ENCODE results near the gene ERG. TPM values are rescaled to one million over a fixed set of nuclear protein-coding genes. Genes with fewer than 3 reads are reported as not detected.

The ERG gene
- polyA plus RNA-seq, 1 of the 3 experiments (the other 2 are of a cell fraction), result not detected

DNA sequence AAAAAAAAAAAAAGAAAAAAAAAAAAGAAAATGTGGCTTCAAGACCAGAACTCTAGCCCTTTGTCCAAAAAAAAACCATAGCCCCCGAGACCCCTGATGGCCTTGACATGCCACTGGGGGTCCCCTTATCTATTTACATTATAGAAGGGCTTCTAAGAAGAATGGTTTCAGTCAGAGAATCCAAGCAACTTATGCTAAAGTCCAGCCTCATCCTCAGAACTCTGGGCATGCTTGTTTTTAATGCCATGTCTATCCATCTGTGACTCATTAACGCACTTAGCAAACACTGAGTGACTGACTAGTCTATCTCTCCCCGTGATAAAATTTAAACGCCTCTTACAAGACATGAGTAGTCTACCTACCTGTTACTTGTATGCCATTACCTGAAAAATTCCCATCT lies 29.3 kb downstream of the ERG start:
- POLR2A ChIA-PET, result no interaction called here
- peaks cover 0 to 7% of the 10 kb centered on the region in 2 experiments; a peak in 2 of 4 replicates for H3K4me1 ChIP-seq (ENCODE audit: control insufficient read depth in 1 of 2, insufficient read depth in 2 of 2, low read depth in 1 of 2, low read length in 1 of 2)
- WGBS (ENCODE audit: low lambda C conversion rate), result 41% methylated on average over 4 of the region's 4 CpGs

DNA sequence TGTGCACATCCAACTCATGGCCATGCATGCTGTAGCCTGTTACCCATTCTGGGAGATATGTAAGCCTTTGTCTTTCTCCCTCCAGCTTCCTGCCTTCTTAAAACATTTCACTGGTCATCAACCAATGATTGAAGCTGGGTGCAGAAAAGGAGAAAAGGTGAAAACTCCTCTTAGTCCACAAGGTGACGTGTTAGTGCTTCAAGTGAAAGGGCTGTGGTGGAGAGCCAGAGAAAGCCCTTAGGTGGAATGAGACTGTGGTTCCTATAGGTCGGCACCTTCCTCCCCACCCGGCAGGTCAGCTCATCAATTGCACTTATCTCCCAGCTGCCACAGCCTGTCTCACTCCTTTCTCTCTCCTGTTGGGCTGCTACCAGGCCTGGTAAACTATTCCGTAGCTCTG lies 30.4 kb downstream of the ERG start:
- DNase-seq, result no peak
- no peaks in the 10 kb centered on the region for H4K20me1 ChIP-seq (ENCODE audit: insufficient read depth)
- POLR2A ChIA-PET, result no interaction called here
- peaks cover 0 to 7% of the 10 kb centered on the region in 2 experiments; a peak in 2 of 4 replicates for H3K4me1 ChIP-seq (ENCODE audit: control insufficient read depth in 1 of 2, insufficient read depth in 2 of 2, low read depth in 1 of 2, low read length in 1 of 2)
- no peaks in the 10 kb centered on the region for H3K79me2 ChIP-seq (ENCODE audit: insufficient read depth)
- no peaks in the 10 kb centered on the region for H3K27me3 ChIP-seq (ENCODE audit: insufficient read depth)
- H3K36me3 ChIP-seq (replicated peaks in 1 of 2; ENCODE audit: control insufficient read depth in 1 of 2, insufficient read depth in 2 of 2, low read length in 1 of 2), result no peaks in the 10 kb centered on the region
- H3K4me3 ChIP-seq (ENCODE audit: low read depth in 2 of 2, low read length in 1 of 2), result no peak overlapping the region
- H3F3A ChIP-seq (replicated peaks; ENCODE audit: insufficient read depth), result no peaks in the 10 kb centered on the region
- H3K9me2 ChIP-seq, result no peaks in the 10 kb centered on the region
- no peaks in the 10 kb centered on the region for H3K9me3 ChIP-seq
- 95% methylated on average over 4 of the region's 4 CpGs for WGBS (ENCODE audit: low lambda C conversion rate)
- no peak overlapping the region for H2AFZ ChIP-seq (ENCODE audit: low read depth)
- no peak overlapping the region for H3K27ac ChIP-seq (ENCODE audit: low read depth in 2 of 2, low read length in 1 of 2)
- CTCF ChIA-PET, result interaction anchor here (1.1 kb wide), 1 partner anchor 19 kb away, joined by 3 read pairs; no protein-coding TSS in a partner anchor
- no peak overlapping the region for H3K9ac ChIP-seq
- H3K4me2 ChIP-seq, result no peak overlapping the region
- no peak for TF ChIP-seq RXRA (IDR thresholded peaks at IDR 0.05; ENCODE audit: borderline replicate concordance, low read depth)
- TF ChIP-seq FOXJ3 (CRISPR knock-in tag; IDR thresholded peaks at IDR 0.05), result no peak
- TF ChIP-seq SMC3 (IDR thresholded peaks at IDR 0.05; ENCODE audit: low read depth, low read length), result no peak
- TF ChIP-seq RCOR1 (IDR thresholded peaks at IDR 0.05; ENCODE audit: low read length), result no peak
- TF ChIP-seq NRF1 (IDR thresholded peaks at IDR 0.05; ENCODE audit: low read depth, low read length), result no peak
- no peak for TF ChIP-seq EP300 (IDR thresholded peaks at IDR 0.05; ENCODE audit: borderline replicate concordance in 1 of 2, low read depth in 1 of 2, low read length in 1 of 2)
- TF ChIP-seq, protein P1, sequence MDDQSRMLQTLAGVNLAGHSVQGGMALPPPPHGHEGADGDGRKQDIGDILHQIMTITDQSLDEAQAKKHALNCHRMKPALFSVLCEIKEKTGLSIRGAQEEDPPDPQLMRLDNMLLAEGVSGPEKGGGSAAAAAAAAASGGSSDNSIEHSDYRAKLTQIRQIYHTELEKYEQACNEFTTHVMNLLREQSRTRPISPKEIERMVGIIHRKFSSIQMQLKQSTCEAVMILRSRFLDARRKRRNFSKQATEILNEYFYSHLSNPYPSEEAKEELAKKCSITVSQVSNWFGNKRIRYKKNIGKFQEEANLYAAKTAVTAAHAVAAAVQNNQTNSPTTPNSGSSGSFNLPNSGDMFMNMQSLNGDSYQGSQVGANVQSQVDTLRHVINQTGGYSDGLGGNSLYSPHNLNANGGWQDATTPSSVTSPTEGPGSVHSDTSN (IDR thresholded peaks at IDR 0.05), result no peak
- no peak for TF ChIP-seq MEF2A (IDR thresholded peaks at IDR 0.05; ENCODE audit: borderline replicate concordance, low read depth)
- TF ChIP-seq, protein P2, sequence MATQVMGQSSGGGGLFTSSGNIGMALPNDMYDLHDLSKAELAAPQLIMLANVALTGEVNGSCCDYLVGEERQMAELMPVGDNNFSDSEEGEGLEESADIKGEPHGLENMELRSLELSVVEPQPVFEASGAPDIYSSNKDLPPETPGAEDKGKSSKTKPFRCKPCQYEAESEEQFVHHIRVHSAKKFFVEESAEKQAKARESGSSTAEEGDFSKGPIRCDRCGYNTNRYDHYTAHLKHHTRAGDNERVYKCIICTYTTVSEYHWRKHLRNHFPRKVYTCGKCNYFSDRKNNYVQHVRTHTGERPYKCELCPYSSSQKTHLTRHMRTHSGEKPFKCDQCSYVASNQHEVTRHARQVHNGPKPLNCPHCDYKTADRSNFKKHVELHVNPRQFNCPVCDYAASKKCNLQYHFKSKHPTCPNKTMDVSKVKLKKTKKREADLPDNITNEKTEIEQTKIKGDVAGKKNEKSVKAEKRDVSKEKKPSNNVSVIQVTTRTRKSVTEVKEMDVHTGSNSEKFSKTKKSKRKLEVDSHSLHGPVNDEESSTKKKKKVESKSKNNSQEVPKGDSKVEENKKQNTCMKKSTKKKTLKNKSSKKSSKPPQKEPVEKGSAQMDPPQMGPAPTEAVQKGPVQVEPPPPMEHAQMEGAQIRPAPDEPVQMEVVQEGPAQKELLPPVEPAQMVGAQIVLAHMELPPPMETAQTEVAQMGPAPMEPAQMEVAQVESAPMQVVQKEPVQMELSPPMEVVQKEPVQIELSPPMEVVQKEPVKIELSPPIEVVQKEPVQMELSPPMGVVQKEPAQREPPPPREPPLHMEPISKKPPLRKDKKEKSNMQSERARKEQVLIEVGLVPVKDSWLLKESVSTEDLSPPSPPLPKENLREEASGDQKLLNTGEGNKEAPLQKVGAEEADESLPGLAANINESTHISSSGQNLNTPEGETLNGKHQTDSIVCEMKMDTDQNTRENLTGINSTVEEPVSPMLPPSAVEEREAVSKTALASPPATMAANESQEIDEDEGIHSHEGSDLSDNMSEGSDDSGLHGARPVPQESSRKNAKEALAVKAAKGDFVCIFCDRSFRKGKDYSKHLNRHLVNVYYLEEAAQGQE (IDR thresholded peaks at IDR 0.05; ENCODE audit: low read depth, low read length), result no peak
- TF ChIP-seq, protein P3, sequence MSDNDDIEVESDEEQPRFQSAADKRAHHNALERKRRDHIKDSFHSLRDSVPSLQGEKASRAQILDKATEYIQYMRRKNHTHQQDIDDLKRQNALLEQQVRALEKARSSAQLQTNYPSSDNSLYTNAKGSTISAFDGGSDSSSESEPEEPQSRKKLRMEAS (IDR thresholded peaks at IDR 0.05; ENCODE audit: low read depth), result no peak
- no peak for TF ChIP-seq ELF1 (IDR thresholded peaks at IDR 0.05)
- no peak for TF ChIP-seq MXI1 (IDR thresholded peaks at IDR 0.05; ENCODE audit: low read depth, low read length)
- TF ChIP-seq, protein P4, sequence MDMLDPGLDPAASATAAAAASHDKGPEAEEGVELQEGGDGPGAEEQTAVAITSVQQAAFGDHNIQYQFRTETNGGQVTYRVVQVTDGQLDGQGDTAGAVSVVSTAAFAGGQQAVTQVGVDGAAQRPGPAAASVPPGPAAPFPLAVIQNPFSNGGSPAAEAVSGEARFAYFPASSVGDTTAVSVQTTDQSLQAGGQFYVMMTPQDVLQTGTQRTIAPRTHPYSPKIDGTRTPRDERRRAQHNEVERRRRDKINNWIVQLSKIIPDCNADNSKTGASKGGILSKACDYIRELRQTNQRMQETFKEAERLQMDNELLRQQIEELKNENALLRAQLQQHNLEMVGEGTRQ (IDR thresholded peaks at IDR 0.05; ENCODE audit: borderline replicate concordance, low read depth, low read length), result no peak

More for the DNA sequence above, 29.3 kb downstream of the ERG start:
- Histone ChIP-seq H3K79me2 (ENCODE audit: insufficient read depth) (no peaks in the 10 kb centered on the region), H3K27ac (ENCODE audit: low read depth in 2 of 2, low read length in 1 of 2) (no peak overlapping the region; a peak in 1 of 4 replicates), H3K36me3 (replicated peaks in 1 of 2; ENCODE audit: control insufficient read depth in 1 of 2, insufficient read depth in 2 of 2, low read length in 1 of 2) (no peaks in the 10 kb centered on the region), H3K9ac (no peak overlapping the region), H3K4me2 (no peak overlapping the region), H2AFZ (ENCODE audit: low read depth) (no peak overlapping the region; the same call in 1 of the 2 replicates), H3K9me2 (no peaks in the 10 kb centered on the region), H3F3A (replicated peaks; ENCODE audit: insufficient read depth) (no peaks in the 10 kb centered on the region), H4K20me1 (ENCODE audit: insufficient read depth) (no peaks in the 10 kb centered on the region), H3K4me3 (ENCODE audit: low read depth in 2 of 2, low read length in 1 of 2) (no peak overlapping the region), H3K27me3 (ENCODE audit: insufficient read depth) (no peaks in the 10 kb centered on the region), H3K9me3 (no peaks in the 10 kb centered on the region)
- TF ChIP-seq FOSL2 (IDR thresholded peaks at IDR 0.05; ENCODE audit: borderline replicate concordance, low read depth) (peak; percentile 6; the same call in 1 of the 2 replicates), EP300 (IDR thresholded peaks at IDR 0.05; ENCODE audit: borderline replicate concordance in 1 of 2, low read depth in 1 of 2, low read length in 1 of 2) (no peak), TCF12 (IDR thresholded peaks at IDR 0.05) (peak; percentile 40; the same call in 1 of the 2 replicates), MEF2A (IDR thresholded peaks at IDR 0.05; ENCODE audit: borderline replicate concordance, low read depth) (no peak)
- TF ChIP-seq, protein P2 (IDR thresholded peaks at IDR 0.05; ENCODE audit: low read depth, low read length), result no peak
- DNase-seq, result no peak
- CTCF ChIA-PET, result interaction anchor here (1.0 kb wide), 1 partner anchor 113 kb away, joined by 3 read pairs; no protein-coding TSS in a partner anchor
